CD4-positive, alpha-beta T cell treated with Interleukin-17A for 4 hours (primary cell): ENCODE measurements around the gene ZNF429.
"Not testable (repeated sequence)": the region's sequence is repeated elsewhere in the genome, so short reads cannot be mapped to it uniquely, and the experiment has no call there.

ENCODE experiments used
- DNase-seq: peaks from one replicate; pipeline ENCODE4 v3.0.0-alpha.2; 2020; ENCODE audit warnings: mixed read lengths

ZNF429 gene

GRCh38 chr19:21593502-21593901 lies 88.1 kb downstream of the ZNF429 start:
- no peak for DNase-seq

DNA sequence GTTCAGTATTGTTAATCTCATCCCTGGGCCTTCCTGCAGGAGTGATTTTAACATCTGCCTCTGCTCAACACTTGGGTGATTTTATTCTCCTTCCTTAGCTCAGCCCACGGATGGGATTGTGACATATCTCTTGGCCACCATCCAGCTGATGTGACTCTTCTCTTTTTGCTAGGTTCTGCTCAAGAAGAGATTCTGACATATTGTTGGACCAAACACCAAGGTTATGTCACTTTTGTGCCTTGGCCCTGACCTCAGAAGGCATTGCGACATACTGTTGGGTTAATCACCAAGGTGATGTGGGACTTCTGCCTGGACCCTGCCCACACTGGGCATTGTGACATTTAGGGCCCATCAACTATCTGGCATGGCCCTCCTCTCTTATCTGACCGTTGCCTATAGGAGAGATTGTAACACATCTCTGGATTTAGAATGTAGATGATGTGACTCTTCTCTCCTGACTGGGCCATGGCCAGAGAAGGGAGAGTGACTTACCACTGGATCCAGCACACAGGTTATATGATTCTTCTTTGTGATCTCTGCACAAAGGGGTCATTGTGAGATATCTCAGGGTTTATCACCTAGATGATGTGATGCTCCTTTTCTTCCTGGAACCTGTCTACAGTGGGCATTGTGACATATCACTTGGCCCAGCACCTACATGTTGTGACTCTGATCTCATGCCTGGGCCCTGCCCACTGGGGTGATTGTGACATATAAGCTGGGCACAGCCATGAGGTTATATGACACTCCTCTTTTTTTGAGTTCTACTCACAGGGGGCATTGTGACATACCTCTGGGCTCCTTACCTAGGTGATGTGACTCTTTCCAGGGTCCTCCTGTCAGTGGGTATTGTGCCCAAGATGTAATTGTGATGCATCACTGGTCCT lies 88.8 kb downstream of the ZNF429 start:
- DNase-seq, result no peak

GRCh38 chr19:21595185-21595584 lies 89.8 kb downstream of the ZNF429 start:
- no peak for DNase-seq

DNA sequence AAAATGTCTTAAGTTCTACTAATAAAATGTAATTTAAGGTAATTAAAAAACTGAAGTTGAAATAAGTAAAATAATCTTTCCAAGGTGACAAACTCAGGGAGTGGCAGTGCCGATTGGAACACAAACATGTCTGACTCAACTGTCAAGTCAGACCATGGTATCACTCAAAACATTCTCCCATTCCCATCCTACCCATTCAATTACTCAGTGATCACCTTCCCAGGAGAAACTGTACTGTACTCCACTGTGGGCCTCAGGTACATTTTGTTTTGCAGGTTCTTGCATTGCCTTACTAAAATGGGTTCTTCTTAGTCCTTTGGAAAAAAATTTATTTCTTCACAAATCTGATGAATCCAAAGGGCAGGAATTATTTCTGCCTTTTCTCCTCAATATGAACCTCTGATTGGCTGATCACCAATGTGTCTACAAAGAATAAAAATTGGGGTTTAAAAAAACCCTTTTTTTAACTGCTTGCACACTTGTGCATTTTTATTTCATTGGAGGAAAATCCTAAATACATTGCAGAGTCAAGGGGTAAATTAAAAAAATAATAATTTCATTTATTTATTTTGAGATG lies 96.8 kb downstream of the ZNF429 start:
- no peak for DNase-seq

- DNase-seq, result not testable (repeated sequence)
Measured at GRCh38 chr19:21602659-21603430, 97.4 kb downstream of the ZNF429 start.

DNA sequence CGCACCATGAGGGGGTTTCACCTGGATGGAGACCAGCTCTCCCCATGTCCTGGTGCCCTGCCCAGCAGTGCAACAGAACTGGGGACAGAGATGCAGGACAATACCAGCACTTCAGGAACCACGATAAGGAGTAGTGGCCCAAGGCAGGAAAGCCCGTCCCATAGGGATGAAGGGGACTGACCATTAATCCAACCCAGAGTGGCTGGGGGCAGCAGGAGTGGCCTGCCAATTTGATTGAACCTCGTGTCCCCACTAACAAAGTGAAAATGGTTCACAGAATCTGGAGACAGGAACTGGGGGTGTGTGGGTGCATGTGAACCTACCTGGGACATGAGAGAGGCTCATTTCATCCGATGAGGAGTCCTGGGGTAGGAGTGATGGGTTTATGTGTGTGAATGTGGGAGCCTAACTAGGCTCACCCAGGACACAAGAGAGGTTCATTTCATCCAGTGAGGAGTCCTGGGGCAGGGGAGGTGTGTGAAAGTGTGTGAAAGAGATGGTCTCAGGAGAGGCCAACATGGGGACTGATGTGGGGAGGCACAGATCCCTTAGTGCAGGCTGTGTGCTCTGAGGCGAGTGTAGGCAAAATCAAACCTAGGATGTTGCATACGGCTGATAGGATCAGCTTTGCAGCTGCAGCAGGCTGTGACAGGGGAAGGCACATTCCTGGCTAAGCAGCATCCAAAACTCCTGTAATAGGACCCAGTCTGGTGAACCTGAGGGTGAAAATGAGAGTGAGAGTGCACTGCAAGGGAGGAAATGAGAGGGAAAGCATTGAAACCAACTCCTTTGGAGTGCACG lies 98.2 kb downstream of the ZNF429 start:
- DNase-seq, result no peak

DNA sequence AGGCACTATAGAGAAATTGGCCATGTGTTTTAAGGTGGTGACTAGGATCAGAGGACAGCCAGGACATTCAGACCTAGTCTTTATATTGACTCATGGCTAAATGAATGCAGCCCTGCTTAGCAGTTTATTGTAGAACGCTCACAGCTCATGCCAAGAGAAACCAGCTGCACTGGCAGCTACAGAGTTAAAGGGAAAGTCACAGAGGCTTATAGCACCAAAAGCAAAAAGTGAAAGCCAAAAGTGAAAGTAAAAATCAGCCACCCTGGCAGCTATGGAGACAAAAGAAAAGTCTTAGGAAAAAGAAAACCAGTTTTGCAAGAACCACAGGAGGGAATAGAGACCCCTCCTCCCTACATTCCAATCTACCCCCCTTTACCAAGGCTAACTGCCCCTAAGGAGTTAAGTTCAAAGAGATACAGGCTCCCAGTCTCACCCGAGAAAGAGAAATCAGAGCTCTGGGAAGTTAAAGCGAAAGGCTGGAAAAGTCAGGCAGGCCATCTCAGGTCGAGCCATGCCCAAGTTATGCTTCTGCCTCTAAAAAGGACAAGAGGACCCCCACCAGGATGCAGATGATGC lies 99.0 kb downstream of the ZNF429 start:
- DNase-seq, result peak; percentile 32
